Fibroblast of villous mesenchyme (primary cell): ENCODE measurements around the gene ARMC6. TPM values are rescaled to one million over a fixed set of nuclear protein-coding genes. Genes with fewer than 3 reads are reported as not detected.

Source experiments
- DNase-seq: peaks from one replicate; pipeline ENCODE4 v3.0.0-alpha.2; 2010; ENCODE audit warnings: low read depth
- H3K4me3 ChIP-seq: 2 replicates; pipeline ENCODE4 v1.5.1; 2011; ENCODE audit warnings: low read depth, mild to moderate bottlenecking, low read length
- total RNA-seq: library from RNA; depleted of rRNA; stranded (reverse); fragments of >200 nt; gene quantifications from 2 replicates; pipeline ENCODE4 v1.2.3, GENCODE V29; 2012
- TF ChIP-seq, protein P1 (sequence below): IDR thresholded peaks from 2 replicates; pipeline ENCODE4 v1.5.1; 2012; ENCODE audit warnings: low read depth, mild to moderate bottlenecking, low read length; ENCODE audit not compliant: insufficient read depth

The ARMC6 gene
- total RNA-seq, 1 donor = 37.1 TPM

GRCh38 chr19:19057720-19058119 is 24.3 kb downstream of the ARMC6 start:
- TF ChIP-seq, protein P1, sequence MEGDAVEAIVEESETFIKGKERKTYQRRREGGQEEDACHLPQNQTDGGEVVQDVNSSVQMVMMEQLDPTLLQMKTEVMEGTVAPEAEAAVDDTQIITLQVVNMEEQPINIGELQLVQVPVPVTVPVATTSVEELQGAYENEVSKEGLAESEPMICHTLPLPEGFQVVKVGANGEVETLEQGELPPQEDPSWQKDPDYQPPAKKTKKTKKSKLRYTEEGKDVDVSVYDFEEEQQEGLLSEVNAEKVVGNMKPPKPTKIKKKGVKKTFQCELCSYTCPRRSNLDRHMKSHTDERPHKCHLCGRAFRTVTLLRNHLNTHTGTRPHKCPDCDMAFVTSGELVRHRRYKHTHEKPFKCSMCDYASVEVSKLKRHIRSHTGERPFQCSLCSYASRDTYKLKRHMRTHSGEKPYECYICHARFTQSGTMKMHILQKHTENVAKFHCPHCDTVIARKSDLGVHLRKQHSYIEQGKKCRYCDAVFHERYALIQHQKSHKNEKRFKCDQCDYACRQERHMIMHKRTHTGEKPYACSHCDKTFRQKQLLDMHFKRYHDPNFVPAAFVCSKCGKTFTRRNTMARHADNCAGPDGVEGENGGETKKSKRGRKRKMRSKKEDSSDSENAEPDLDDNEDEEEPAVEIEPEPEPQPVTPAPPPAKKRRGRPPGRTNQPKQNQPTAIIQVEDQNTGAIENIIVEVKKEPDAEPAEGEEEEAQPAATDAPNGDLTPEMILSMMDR = no peak
- DNase-seq = no peak
- no peak overlapping the region for H3K4me3 ChIP-seq

- no peak for DNase-seq
- TF ChIP-seq, protein P1 = no peak
- H3K4me3 ChIP-seq = no peak overlapping the region
Observed at GRCh38 chr19:19059018-19059836, 25.8 kb downstream of the ARMC6 start.

- TF ChIP-seq, protein P1 = no peak
- DNase-seq = no peak
- H3K4me3 ChIP-seq = no peak overlapping the region
Observed at GRCh38 chr19:19059837-19060611, 26.6 kb downstream of the ARMC6 start.

DNA sequence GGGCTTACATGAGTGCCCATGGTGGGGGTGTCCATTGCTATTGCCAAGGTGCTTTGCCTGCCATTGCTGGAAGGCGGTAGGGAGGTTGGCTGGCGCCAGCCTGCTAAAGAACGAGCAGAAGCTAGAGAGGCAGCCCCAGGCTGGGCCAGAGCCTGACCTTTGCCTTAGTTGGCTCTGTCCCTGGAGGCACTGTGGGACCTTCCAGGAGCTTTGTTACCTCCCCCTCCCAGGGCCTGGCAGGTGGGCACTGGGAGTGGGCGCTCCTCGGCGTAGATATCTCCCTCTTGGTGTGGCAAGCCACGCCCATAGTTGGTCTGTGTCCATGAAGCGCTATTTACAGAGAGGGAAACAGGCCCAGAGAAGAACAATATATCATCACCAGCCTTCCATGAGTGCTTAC is 28.1 kb downstream of the ARMC6 start:
- TF ChIP-seq, protein P1 = no peak
- DNase-seq = no peak
- H3K4me3 ChIP-seq = no peak overlapping the region

DNA sequence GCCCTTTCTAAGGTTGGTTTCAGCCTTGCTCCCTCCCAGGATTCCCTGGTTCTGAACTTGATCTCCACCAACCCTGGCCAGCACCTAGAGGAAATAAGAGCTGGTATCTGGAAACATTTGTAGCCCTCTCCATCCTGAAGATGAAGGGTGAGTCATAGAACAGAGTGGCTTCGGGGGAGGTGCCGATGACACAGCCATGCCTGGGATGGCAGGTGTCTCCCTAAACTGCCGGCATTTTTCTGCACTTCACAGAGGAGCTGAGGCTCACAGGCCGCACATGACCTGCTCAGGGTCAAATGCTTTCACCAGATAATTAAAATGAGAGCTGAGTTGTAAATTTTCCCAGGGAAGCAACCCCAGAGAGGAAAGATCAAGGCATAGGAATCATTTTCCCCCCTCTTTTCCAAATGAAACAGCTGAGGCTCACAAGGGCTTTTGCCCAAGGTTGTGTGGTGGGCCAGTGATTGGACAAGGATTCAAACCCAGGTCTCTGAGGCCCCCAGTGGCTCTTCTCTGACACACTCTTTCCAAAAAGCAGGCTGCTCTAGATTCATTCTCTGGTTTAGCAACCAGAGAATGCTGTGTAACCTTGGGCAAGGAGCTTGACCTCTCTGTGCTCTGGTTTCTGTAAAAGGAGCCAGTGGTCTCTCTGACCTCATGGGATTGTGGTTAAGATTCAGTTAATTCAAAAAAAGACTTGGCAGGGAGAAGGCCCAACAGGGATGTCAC is 29.2 kb downstream of the ARMC6 start:
- DNase-seq = peak; percentile 14
- H3K4me3 ChIP-seq = peak overlapping the region; percentile 59
- TF ChIP-seq, protein P1 = no peak

DNA sequence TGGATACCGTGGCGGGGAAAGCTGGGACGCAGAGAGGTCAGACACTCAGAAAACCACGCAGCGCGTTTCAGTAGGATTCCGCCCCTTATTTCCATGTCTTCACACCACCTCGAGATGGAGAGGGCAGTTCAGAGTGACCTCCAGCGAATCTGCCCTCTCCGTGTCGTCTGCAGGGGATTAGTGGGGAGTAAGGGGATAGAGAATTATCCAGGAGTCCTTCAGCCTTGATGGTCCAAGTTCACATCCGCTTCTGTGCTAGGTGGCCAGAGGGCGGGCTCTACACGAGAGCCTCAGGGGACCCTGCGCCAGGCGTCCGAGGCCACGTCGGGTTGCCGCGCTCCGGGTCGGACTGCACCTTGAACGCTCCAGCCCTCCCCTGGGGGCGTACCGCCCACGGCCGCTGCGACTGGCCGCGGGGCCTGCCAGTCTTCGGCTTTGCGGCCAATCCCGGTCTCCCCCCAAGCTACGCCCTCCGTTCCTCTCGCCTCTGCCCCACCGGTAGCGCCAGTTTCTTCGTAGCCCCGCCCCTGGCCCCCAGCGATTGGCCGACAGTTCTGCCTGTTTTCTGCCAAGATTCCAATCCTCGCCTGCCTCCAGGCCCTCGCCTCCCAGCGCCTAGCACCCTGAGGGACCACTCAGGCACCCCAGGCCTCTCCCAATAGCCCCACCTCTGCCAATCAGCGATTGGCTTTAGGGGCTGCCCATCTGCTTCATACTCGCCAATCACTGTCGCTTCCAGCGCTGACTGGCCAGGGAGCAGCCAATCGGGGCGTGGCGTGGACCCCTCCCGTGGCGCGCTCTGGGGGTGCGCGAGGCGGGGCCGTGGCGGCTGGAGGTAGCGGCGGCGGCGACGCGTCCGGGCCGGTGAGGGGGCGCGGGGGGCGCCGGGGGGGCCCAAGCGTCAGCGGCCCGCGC is 30.0 kb downstream of the ARMC6 start, which contains the start of gene SLC25A42:
SLC25A42 (plus strand) TSS at position 812 of the 915 bp plus-strand sequence. CDS start 32,131 bp downstream, outside the sequence.
- peak within 1 kb of the TSS; percentile 82 for H3K4me3 ChIP-seq
- TF ChIP-seq, protein P1 = no peak

More for the DNA sequence above, 30.0 kb downstream of the ARMC6 start, which contains the start of gene SLC25A42:
- DNase-seq = peak; percentile 100
